DND-41 (cell line): ENCODE measurements around the gene GPR148.

Experiments
- ATAC-seq: fragments of 200-7000 bp; cut with Tn5 transposase; 3 replicates; pipeline ENCODE4 v1.9.1; 2021; ENCODE audit warnings: low read depth; ENCODE audit not compliant: insufficient read depth
- DNase-seq: peaks from one replicate; pipeline ENCODE4 v3.0.0-alpha.2; 2020
- H2AFZ ChIP-seq: 2 replicates; pipeline ENCODE4 v1.6.0; 2012; ENCODE audit warnings: low read depth, low read length
- H3K27ac ChIP-seq: 2 replicates; pipeline ENCODE4 v1.5.1; 2012; ENCODE audit warnings: low read length, inconsistent platforms
- H3K27me3 ChIP-seq: fragments of 200-600 bp; sonication (generic); 2 replicates; pipeline ENCODE4 v1.6.0; 2012; ENCODE audit warnings: low read length, mild to moderate bottlenecking, inconsistent platforms; ENCODE audit not compliant: insufficient read depth, poor library complexity
- H3K36me3 ChIP-seq: 2 replicates; pipeline ENCODE4 v1.5.1; 2012; ENCODE audit warnings: low read length, inconsistent platforms; ENCODE audit not compliant: insufficient read depth
- H3K4me1 ChIP-seq: 2 replicates; pipeline ENCODE4 v1.5.1; 2012; ENCODE audit warnings: mild to moderate bottlenecking, low read length; ENCODE audit not compliant: insufficient read depth
- H3K4me2 ChIP-seq: 2 replicates; pipeline ENCODE4 v1.6.0; 2012; ENCODE audit warnings: mild to moderate bottlenecking, moderate library complexity, low read length, inconsistent platforms; ENCODE audit not compliant: insufficient read depth
- H3K4me3 ChIP-seq, 2 experiments: fragments of 200-600 bp in 1 of 2; shearing (Covaris generic) in 1 of 2; 2 replicates each; pipeline ENCODE4 v1.5.1; 2012 to 2016; ENCODE audit warnings: inconsistent platforms in 2 of 2, low read length in 2 of 2, mild to moderate bottlenecking in 2 of 2, low read depth in 1 of 2, moderate library complexity in 1 of 2
- H3K79me2 ChIP-seq: 2 replicates; pipeline ENCODE4 v1.6.0; 2012; ENCODE audit warnings: low read length, inconsistent platforms; ENCODE audit not compliant: insufficient read depth
- H3K9ac ChIP-seq: 2 replicates; pipeline ENCODE4 v1.6.0; 2012; ENCODE audit warnings: low read depth, mild to moderate bottlenecking, inconsistent platforms, low read length, moderate library complexity
- H3K9me3 ChIP-seq: 2 replicates; pipeline ENCODE4 v1.5.1; 2012; ENCODE audit warnings: low read length, moderate library complexity, mild to moderate bottlenecking, inconsistent platforms; ENCODE audit not compliant: insufficient read depth, severe bottlenecking
- H4K20me1 ChIP-seq: 2 replicates; pipeline ENCODE4 v1.6.0; 2012; ENCODE audit warnings: low read length; ENCODE audit not compliant: insufficient read depth
- EZH2 ChIP-seq: IDR thresholded peaks from 3 replicates; pipeline ENCODE4 v1.6.1; 2012; ENCODE audit warnings: borderline replicate concordance, low read depth, mild to moderate bottlenecking, moderate library complexity, low read length, inconsistent platforms; ENCODE audit not compliant: severe bottlenecking
- TF ChIP-seq, protein P1 (sequence below): IDR thresholded peaks from 2 replicates; pipeline ENCODE4 v1.5.1; 2012; ENCODE audit warnings: borderline replicate concordance, low read length, moderate library complexity, mild to moderate bottlenecking; ENCODE audit not compliant: poor library complexity, severe bottlenecking; ENCODE audit errors: extremely low read depth

Gene GPR148

DNA sequence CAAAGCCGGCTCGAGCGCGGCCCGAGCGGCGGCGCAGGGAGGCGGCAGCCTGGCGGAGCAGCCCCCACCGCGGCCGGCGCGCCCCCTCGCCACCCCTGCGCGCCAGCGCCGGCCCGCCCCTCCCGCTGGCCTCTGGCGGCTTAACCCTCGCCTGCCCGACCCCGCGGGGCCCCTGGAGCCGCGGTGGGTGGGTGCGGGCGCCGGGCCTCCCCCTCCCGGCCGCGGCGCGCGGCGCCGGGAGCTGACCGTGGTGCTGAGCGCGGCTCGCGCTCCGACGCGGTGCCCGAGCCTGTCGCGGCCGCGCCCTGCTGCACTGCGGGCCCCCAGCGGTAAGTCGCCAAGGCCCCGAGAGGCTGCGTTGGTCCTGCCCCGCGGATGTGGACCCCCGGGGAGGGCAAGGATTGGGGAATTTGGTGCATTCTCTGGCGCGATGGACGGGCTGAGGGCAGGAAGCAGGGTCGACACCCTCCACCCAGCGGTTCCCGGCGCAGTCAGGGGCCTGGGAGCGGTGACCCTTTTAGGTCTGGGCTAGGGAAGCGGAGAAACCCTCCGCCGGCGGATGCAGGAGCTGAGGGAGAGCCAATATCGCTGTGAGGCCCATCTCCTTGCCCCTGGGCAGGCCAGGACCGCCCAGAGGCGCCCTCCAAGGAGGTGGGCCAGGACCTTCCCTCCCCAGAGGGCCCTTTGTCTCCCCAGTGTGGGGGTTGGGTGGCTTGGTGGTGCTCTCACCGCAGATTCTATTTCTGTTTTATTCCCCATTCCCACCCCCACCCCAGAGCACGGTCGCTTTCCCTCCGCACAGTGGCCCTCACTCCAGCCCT is 27.4 kb downstream of the GPR148 start:
- Histone ChIP-seq H3K9me3 (no peaks in the 10 kb centered on the region), H3K27me3 (no peaks in the 10 kb centered on the region), H3K79me2 (no peaks in the 10 kb centered on the region), H2AFZ (no peak overlapping the region), H3K27ac (no peak overlapping the region), H3K36me3 (no peaks in the 10 kb centered on the region), H3K4me1 (no peaks in the 10 kb centered on the region), H3K9ac (no peak overlapping the region), H3K4me2 (no peak overlapping the region), H4K20me1 (no peaks in the 10 kb centered on the region), H3K4me3 (no peak overlapping the region)
- DNase-seq (no peak), ATAC-seq (no peak)
- TF ChIP-seq, protein P1, sequence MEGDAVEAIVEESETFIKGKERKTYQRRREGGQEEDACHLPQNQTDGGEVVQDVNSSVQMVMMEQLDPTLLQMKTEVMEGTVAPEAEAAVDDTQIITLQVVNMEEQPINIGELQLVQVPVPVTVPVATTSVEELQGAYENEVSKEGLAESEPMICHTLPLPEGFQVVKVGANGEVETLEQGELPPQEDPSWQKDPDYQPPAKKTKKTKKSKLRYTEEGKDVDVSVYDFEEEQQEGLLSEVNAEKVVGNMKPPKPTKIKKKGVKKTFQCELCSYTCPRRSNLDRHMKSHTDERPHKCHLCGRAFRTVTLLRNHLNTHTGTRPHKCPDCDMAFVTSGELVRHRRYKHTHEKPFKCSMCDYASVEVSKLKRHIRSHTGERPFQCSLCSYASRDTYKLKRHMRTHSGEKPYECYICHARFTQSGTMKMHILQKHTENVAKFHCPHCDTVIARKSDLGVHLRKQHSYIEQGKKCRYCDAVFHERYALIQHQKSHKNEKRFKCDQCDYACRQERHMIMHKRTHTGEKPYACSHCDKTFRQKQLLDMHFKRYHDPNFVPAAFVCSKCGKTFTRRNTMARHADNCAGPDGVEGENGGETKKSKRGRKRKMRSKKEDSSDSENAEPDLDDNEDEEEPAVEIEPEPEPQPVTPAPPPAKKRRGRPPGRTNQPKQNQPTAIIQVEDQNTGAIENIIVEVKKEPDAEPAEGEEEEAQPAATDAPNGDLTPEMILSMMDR, result no peak
- TF ChIP-seq EZH2, result no peak

DNA sequence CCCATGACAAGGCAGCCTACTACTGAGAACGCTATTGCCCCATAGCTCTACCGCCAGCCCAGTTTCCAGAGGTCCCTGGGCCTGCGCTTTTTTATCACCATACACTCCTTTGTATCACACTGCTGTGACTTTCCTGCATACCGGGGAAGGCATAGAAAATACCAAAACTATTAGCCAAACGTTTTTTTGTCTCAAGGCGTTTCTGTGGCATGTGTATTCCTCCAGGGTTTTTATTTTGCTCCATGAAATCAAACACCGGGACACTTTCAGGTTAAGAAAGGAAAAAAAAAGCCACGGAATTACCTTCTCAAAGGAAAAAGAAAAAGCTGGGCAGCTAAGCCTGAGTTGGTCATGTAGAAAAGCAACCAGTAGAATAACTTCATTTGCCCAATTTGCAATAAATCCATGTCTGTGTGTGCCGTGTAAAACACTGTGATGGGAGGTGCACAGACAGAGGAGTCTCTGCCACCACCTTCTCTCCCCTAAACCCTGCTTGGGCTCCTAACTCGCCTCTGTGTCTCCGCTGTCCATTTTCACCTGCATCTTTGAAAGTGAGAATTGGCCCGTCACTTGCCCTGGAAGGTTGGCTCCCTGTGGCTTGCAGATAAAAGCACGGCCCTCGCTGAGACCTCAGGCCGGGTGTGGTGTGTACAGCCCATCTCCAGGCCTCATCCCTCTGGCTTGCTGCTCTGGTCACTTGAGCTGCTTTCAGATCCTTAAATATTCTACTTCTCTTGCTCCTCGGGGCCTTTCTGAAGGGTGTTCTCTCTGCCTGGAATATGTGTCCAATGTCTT is 28.2 kb downstream of the GPR148 start:
- no peak for ATAC-seq
- Histone ChIP-seq H4K20me1 (no peaks in the 10 kb centered on the region; the same call in 1 of the 2 replicates), H3K36me3 (no peaks in the 10 kb centered on the region), H3K27ac (no peak overlapping the region), H3K4me3 (no peak overlapping the region), H3K4me1 (no peaks in the 10 kb centered on the region), H3K4me2 (no peak overlapping the region), H2AFZ (no peak overlapping the region), H3K9ac (no peak overlapping the region), H3K79me2 (no peaks in the 10 kb centered on the region), H3K9me3 (no peaks in the 10 kb centered on the region), H3K27me3 (no peaks in the 10 kb centered on the region)
- DNase-seq, result no peak
- TF ChIP-seq EZH2, result no peak
- TF ChIP-seq, protein P1, result no peak

DNA sequence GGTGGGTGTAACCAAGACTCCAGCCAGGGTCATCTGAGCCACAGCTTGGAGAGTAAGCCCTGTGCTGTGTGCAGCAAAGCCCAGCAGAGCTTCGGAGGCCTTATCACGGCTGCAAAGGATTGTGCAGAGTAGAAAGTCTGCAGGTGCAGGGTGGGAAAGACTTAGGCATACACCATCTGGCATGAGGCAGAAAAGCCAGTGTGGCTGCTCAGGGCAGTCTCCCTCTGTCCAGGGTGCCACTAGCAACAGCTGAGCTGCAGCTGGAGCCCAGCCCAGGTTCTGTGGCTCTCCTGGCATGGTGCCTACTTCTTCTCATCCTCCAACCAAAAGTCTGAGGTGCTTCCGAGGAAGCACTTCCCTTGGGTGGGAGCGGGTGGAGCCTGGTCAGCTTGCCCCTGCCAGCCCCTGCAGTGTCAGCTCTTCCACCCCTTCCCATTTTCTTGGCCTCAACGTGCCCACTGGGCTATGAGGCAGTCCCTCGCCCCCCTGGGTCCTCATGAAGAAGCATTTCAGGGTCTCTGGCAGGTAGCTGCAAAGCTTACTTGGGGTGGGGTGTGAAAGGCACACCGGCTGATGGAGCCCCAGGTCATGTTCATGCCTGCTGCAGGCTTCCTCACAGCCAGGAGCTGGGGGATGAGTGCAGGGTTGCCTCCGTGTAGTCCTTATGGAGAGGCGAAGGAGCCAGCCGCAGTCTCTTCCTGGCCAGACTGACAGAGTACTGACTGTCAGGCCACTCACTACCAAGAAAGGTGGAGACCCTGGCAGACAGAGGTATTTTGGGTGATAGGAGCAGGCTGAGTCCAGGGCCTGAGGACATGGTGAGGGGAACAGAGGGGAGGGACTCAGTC is 31.3 kb downstream of the GPR148 start:
- Histone ChIP-seq H3K9ac (no peak overlapping the region), H3K36me3 (no peaks in the 10 kb centered on the region), H3K27ac (no peak overlapping the region), H3K4me1 (no peaks in the 10 kb centered on the region), H3K79me2 (no peaks in the 10 kb centered on the region), H3K4me3 (no peak overlapping the region), H3K9me3 (no peaks in the 10 kb centered on the region), H3K27me3 (no peaks in the 10 kb centered on the region), H2AFZ (no peak overlapping the region), H3K4me2 (no peak overlapping the region), H4K20me1 (no peaks in the 10 kb centered on the region; the same call in 1 of the 2 replicates)
- DNase-seq (no peak), ATAC-seq (no peak)
- TF ChIP-seq, protein P1, result no peak
- TF ChIP-seq EZH2, result no peak
